Testis (tissue), 3 donors: ENCODE data around the gene PIGZ. TPM values are rescaled to one million over a fixed set of nuclear protein-coding genes. Genes with fewer than 3 reads are reported as not detected.

Experiments
- DNase-seq: peaks from one replicate; pipeline ENCODE4 v3.0.0-alpha.2; 2019
- H3K27ac ChIP-seq, 2 donors: fragments of 200-600 bp; sonication (generic); one replicate each; pipeline ENCODE4 v1.5.1; 2019
- H3K27me3 ChIP-seq: fragments of 200-600 bp; sonication (generic); one replicate; pipeline ENCODE4 v1.5.1; 2019
- H3K36me3 ChIP-seq: fragments of 200-600 bp; sonication (generic); one replicate; pipeline ENCODE4 v1.5.1; 2017; ENCODE audit warnings: low read depth; ENCODE audit errors: missing control alignments
- H3K4me1 ChIP-seq: fragments of 200-600 bp; sonication (generic); one replicate; pipeline ENCODE4 v1.5.1; 2019
- H3K4me3 ChIP-seq, 2 donors: fragments of 200-600 bp; sonication (generic); one replicate each; pipeline ENCODE4 v1.5.1; 2017 to 2019
- H3K9me3 ChIP-seq: fragments of 200-600 bp; sonication (generic); one replicate; pipeline ENCODE4 v1.5.1; 2017
- CTCF ChIP-seq, 3 experiments: fragments of 450-650 bp in 2 of 3; fragments of 200-600 bp in 1 of 3; sonication (generic) in 1 of 3; IDR thresholded peaks; one replicate each; pipeline ENCODE4 v1.5.1; 2016 to 2019; ENCODE audit warnings: antibody characterized with exemption in 3 of 3, mild to moderate bottlenecking in 2 of 3, moderate library complexity in 1 of 3
- POLR2A ChIP-seq: fragments of 450-650 bp; IDR thresholded peaks from one replicate; pipeline ENCODE4 v1.6.1; 2017; ENCODE audit warnings: antibody characterized with exemption, mild to moderate bottlenecking, moderate library complexity
- WGBS, 2 donors: methylation state at CpG; one replicate each; pipeline ENCODE4 v1.1.5; 2018; 5-methylcytosine and 5-hydroxymethylcytosine counted together
- intact Hi-C: fragments of 100-400 bp; cut with DNase I; formaldehyde crosslinking; loops from one replicate; pipeline ENCODE4 v1.15.1; 2023; ENCODE audit warnings: low total_unique reads
- polyA plus RNA-seq: library from polyadenylated mRNA; stranded (reverse); fragments of 350-450 nt; fragmentation: Illumina TruSeq; extraction: RNeasy Lipid Tissue Mini Kit (QIAGEN cat#74804); gene quantifications from one replicate; pipeline ENCODE4 v1.2.3, GENCODE V29; 2014; ENCODE audit warnings: low read depth, low replicate concordance; ENCODE audit not compliant: insufficient read depth
- total RNA-seq, 2 donors: library from RNA; depleted of rRNA; stranded (reverse); fragments of >200 nt; gene quantifications; one replicate each; pipeline ENCODE4 v1.2.3, GENCODE V29; 2016

PIGZ gene
- total and polyA plus RNA-seq, 3 donors from 2014 or later = 3.0 to 4.5 (median 3.9) TPM

GRCh38 chr3:196985954-196986885 lies 17.6 kb upstream of the PIGZ start:
- Histone ChIP-seq H3K9me3 (no peaks in the 10 kb centered on the region), H3K27ac (no peak overlapping the region), H3K36me3 (no peaks in the 10 kb centered on the region), H3K27me3 (no peaks in the 10 kb centered on the region), H3K4me1 (peaks cover 10% of the 10 kb centered on the region), H3K4me3 (no peak overlapping the region)
- no peak for DNase-seq
- intact Hi-C loops = no loop called here
- no peak for TF ChIP-seq POLR2A
- no peak for TF ChIP-seq CTCF (IDR thresholded peaks at IDR 0.05)
- WGBS, 2 donors = 93 to 94% methylated on average over 9 of the region's 9 CpGs

GRCh38 chr3:196985298-196985697 lies 16.7 kb upstream of the PIGZ start:
- TF ChIP-seq POLR2A (no peak), CTCF (IDR thresholded peaks at IDR 0.05) (no peak)
- H3K27ac ChIP-seq = no peak overlapping the region
- H3K4me3 ChIP-seq = no peak overlapping the region
- peaks cover 10% of the 10 kb centered on the region for H3K4me1 ChIP-seq
- H3K9me3 ChIP-seq = no peaks in the 10 kb centered on the region
- no peak for DNase-seq
- H3K27me3 ChIP-seq = no peaks in the 10 kb centered on the region
- intact Hi-C loops = no loop called here
- 90 to 92% methylated on average over 6 of the region's 6 CpGs for WGBS, 2 donors
- no peaks in the 10 kb centered on the region for H3K36me3 ChIP-seq

- Histone ChIP-seq H3K9me3 (no peaks in the 10 kb centered on the region), H3K27ac (no peak overlapping the region), H3K36me3 (no peaks in the 10 kb centered on the region), H3K4me3 (no peak overlapping the region), H3K4me1 (peaks cover 3% of the 10 kb centered on the region), H3K27me3 (no peaks in the 10 kb centered on the region)
- no peak for DNase-seq
- TF ChIP-seq POLR2A = no peak
- TF ChIP-seq CTCF (IDR thresholded peaks at IDR 0.05) = no peak
- WGBS, 2 donors = 81 to 91% methylated on average over 1 of the region's 1 CpG
- intact Hi-C loops = no loop called here
Measured at GRCh38 chr3:196983186-196983585, 14.6 kb upstream of the PIGZ start.

- DNase-seq = no peak
- Histone ChIP-seq H3K4me1 (no peaks in the 10 kb centered on the region), H3K27me3 (no peaks in the 10 kb centered on the region), H3K9me3 (no peaks in the 10 kb centered on the region), H3K36me3 (no peaks in the 10 kb centered on the region), H3K27ac (no peak overlapping the region), H3K4me3 (no peak overlapping the region)
- 94 to 95% methylated on average over 13 of the region's 13 CpGs for WGBS, 2 donors
- TF ChIP-seq POLR2A = no peak
- no peak for TF ChIP-seq CTCF (IDR thresholded peaks at IDR 0.05)
- intact Hi-C loops = no loop called here
Measured at GRCh38 chr3:196981657-196982056, 13.0 kb upstream of the PIGZ start.

GRCh38 chr3:196979545-196979944 lies 10.9 kb upstream of the PIGZ start:
- DNase-seq = no peak
- no peaks in the 10 kb centered on the region for H3K27me3 ChIP-seq
- no peak overlapping the region for H3K4me3 ChIP-seq
- no peaks in the 10 kb centered on the region for H3K9me3 ChIP-seq
- no peak overlapping the region for H3K27ac ChIP-seq
- H3K4me1 ChIP-seq = no peaks in the 10 kb centered on the region
- intact Hi-C loops = no loop called here
- TF ChIP-seq POLR2A = no peak
- no peak for TF ChIP-seq CTCF (IDR thresholded peaks at IDR 0.05)
- no peaks in the 10 kb centered on the region for H3K36me3 ChIP-seq
- whole genome bisulfite sequencing, 2 donors = 56 to 69% methylated on average over 10 of the region's 10 CpGs
